NCI-H2196 treated with DMSO at 0.1 percent for 48 hours (cell line): ENCODE data around the gene AKNA.

ENCODE experiments used
- DNase-seq: peaks from one replicate; lab custom pipeline; 2025; ENCODE audit not compliant: unreplicated experiment; lab: John Stamatoyannopoulos, UW

Gene AKNA

DNA sequence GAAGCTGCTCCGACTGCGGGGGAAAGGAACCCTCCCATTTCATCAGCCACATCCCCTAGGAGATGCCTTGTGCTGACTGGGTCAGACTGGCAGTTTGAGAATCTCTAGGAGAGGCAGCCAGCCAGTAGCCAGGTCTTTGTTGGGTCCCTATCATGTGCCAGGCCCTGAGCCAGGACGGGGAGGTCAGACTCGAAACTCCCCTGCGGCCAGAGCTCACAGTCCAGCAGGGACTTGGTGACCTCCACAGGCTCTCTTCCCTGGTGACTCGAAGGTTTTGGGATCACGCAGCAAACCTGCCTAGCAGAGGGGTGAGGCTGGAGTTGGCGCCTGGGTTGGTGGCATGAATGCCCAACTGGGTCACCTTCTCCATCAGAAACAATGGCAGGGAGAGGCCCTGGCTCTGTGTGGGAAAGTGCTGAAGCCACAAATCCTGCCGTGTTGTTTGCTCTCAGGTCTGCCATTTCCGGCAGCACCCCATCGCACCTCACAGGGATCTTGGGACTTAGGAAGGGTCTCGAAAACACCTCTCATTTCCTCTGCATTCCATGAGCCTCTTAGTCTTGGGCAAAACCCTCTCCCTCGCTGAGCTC, 79.3 kb downstream of the AKNA start:
- DNase-seq = no peak

- DNase-seq = no peak
Observed at GRCh38 chr9:114307899-114308267, 79.9 kb downstream of the AKNA start.

DNA sequence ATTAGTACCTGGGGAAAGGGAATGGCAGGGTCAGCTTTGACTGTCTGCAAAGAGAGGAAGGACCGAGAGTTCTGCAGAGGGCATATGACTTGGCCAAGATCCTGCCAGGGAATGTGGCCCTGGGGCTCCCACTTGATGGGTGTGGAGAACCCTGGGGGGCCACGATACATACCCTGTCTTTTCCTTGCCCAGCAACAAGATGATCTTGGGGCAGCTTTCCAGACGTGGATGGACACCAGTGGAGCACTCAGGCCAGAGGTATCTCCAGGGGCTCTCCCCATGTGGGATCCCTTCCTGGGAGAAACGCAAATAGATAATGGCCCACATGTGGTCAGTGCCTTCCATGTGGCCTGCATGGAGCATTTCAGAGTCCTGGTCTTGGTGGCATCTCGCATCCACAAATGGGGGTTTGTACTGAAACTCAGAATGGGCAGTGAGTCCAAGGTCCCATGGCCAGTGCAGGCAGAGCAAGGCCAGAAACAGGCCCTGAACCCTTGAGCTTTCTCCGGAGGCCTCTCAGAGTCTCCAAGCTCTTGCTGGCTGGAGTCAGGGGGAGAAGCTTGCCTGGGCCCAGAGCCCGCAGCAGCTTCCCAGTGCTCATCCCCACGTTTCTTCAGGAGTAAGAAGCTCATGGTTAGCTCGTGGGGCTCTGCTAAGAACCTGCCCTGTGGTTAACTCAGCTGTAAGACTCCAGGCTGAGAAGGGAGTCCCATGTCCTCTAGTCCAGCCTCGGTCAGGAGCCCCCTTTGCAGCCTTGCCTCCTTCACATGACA, 83.2 kb downstream of the AKNA start:
- DNase-seq = no peak

DNA sequence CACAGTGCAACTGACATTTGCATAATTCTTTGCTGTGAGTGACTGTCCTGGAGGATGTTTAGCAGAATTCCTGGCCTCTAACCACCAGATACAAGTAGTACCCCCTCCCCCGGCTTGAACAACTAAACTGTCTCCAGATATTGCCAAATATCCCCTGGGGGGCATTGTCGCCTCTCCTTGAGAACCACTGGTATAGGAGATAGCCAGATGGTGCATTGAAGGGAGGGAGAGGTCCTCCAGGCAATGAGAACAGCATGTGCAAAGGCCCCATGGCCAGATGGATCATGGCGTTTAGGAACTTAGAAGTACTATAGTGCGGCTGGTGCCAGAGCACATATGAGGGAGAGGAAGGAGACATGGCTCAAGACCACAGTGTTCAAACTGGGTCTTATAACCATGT, 83.8 kb downstream of the AKNA start:
- no peak for DNase-seq

DNA sequence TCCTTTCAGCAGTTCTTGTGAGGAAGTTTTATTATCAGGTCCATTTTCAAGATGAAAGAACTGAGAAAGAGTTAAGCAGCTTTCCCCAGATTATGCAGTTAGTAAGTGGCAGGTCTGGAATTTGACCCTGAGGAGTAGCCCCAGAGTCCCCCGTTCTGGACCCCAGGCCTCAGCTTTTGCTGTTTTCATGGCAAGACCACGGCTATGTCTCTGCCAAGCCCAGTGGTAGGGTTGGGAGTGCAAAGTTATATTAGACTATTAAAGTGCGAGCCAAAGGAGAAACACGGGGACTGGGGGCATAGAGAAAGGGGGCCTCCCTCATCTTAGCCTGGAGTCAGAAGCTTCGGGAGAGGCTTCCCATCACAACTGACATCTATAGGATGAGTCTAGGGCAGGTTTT, 84.2 kb downstream of the AKNA start:
- DNase-seq = no peak

DNA sequence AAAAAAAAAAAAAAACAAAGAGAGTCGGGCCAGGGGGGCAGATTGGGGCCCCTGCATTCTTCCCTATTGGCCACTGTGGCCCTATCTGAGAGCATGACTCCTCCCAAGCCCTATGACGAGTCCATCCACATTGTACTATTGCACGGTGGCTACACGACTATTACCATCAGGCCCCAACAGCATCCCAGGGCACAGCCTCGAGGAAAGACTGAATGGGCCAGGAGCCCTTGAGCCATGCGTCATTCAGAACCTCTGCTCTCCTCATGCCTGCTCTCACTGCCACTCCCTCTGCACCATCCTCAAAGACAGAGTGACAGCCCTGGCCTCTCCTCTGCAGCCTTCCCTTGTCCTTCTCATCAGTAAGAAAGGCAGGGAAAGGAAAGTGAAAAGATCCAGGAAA, 85.1 kb downstream of the AKNA start:
- DNase-seq = no peak

- no peak for DNase-seq
Observed at GRCh38 chr9:114301798-114302565, 85.8 kb downstream of the AKNA start.

GRCh38 chr9:114300846-114301797, 86.7 kb downstream of the AKNA start:
- no peak for DNase-seq

DNA sequence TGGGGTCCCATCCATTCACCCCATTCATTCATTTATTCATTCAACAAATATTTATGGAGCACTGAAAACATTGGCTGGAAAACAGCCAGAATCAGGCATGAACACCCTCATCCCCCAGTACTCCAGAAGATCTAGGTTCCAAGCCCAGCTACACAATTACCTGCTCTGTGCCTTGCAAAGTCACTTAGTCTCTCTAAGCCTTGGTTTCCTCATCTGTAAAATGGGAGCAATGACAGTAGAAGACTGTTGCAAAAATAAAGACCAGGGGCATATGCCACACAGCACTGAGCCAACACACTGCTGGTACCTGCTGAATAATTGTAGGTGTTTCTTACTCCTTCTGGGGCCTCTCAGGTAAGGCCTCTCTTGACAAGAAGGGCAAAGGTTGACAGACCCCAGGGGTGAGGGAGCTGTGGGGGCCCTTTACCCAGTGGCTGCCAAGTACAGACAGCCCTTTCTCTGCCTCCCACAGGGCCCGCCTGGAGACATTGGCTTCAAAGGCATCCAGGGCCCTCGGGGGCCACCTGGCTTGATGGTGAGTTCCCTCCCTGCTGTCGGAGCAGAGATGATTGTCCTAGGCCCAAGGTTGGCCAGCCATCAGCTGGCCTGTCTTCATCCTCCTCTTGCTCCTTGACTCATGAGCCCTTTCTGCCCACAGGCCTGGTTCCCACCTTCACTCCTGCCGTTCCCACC, 87.5 kb downstream of the AKNA start:
- no peak for DNase-seq

DNA sequence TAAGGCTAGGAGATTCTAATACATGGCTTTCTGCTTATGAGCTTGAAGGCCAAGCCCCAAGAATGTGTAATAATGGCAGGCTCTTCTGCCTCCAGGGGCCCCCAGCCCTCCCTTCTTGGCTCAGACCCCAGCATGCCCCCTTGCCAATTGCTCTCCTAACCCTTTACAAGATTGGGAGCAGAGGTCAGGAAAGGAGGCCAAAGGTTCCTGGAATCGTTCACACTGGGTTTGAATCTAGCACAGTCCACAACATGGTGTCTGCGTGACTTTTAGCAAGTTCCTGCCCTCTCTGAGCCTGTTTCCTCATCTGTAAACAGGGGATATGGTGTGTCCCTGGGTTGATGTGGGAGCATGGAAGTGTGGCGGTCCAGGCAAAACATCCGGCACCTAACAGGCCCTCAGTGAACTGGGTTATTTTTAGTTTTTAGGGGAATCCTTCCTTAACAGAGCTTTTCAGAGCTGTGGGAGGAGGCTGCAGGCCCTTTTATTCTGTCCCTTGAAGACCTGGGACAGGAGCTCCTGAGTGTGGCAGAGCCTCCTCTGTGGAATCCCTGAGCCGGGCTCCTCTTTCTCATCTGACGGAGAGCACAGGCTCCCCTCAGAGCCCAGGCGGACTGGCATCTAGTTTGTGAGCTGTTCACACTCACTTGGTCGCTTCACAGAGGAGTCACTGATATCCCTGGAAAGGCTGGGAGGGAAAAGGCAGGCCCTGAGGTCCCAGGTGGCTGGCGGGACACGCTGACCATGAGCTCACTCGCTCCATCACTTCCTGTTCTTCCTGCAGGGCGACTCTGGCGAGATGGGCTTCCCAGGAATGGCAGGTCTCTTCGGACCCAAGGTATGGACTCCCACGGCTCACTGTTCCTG, 88.3 kb downstream of the AKNA start:
- DNase-seq = no peak

DNA sequence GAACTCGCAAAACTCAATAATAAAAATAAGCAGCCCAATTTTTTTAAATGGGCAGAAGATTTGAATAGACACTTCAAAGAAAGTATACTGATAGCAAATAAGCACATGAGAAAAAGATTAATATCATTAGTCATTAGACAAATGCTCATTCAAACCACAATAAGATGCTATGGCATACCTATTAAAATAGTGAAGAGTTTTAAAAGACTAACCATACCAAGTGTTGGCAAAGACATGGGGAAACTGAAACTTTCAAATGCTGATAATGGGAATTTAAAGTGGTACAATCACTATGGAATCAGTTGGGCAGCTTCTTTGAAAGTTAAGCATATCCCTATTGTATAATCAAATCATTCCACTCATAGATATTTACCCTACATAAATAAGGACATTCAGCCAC, 91.4 kb downstream of the AKNA start:
- no peak for DNase-seq

- DNase-seq = no peak
Observed at GRCh38 chr9:114294664-114295063, 93.1 kb downstream of the AKNA start.

DNA sequence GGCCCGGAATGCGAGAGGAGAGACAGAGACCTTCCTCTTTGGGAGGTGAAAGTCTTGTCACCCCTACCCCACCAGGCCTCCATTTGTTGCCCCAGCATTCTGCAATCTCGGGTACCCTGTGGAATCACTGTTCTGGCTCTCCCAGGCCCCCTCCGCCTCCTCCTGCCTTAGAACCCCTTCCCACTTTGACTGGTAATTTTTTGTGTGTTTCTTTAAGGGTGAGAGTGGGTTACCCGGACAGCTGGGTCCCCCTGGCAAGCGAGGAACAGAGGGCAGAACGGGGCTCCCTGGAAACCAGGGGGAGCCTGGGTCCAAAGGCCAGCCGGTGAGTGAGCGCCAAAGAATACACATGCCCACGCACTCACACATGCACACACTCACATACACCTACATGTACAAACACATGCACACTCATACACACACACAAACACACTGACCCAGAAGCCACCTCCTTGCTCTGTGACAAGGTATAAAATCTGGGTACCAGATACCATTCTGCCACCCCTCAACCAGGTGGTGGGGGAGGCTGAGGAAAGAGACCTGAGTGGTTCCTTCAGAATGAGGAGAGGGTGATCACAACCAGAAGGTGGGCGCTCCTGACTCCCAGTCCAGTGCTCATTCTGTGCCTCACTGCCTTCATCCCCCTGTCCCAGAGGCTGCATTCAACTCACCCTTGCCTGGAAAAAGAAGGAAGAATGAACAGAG, 95.7 kb downstream of the AKNA start:
- no peak for DNase-seq

- DNase-seq = no peak
Observed at GRCh38 chr9:114291064-114291474, 96.7 kb downstream of the AKNA start.

- no peak for DNase-seq
Observed at GRCh38 chr9:114290561-114290986, 97.2 kb downstream of the AKNA start.

DNA sequence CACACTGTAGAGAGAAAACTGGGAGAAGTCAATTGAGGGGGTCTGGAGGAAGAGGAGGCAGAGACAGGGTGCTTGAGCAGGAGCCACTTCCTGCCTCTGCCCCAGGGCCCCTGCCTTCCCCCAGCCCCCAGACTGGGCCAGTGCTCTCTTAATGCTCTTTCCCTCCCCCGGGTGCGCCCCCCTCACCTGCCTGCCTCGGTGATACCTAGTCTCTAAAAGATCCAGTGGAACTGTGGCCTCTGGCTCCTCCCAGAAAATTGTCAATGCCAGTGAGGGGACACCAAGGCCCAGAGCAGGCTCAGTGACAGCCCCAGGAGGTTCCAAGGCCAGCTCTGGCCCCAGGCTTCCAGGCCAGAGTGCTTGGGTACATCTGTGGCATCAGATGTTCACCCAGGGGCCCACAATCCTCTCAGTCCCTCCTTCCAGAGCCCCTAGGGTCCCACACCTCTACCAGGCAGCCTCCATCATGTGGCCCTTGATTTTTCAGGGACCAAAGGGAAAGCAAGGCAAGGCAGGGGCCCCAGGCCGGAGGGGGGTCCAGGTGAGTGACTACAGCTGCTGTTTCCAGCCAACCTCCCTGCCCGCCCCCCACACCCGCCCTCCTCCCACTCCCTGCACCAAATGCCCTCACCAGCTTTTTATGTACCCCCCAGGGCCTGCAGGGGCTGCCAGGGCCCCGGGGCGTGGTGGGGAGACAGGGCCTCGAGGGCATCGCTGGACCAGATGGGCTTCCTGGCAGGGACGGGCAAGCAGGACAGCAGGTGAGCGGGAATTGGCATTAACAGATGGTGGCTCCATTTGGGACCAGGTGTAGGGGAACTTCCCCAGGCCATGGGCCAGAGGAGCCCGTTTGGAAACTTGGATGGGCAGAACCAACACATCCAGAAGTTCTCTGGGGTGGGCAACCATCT, 98.0 kb downstream of the AKNA start:
- no peak for DNase-seq

DNA sequence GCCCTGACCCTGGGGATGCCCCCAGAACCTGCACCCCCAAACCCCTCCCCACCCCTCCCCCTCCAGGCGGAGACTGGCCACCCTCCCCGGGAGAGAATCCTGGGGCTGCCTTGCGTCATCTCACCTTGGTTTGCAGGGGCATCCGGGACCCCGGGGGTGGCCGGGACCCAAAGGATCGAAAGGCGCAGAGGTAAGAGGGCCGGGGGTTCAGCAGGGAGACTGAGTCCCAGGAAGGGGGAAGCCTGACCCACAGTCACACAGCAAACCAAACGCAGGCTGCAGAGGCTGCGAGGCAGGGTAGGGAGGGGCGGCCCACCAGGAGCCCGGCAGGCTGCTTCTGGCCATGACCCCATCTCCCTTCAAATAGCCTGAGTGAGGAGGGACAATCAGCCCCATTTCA, 98.7 kb downstream of the AKNA start:
- no peak for DNase-seq
